PC-9 (cell line): ENCODE results near the gene TGFBI. TPM values are rescaled to one million over a fixed set of nuclear protein-coding genes. Genes with fewer than 3 reads are reported as not detected.

Experiments
- BruUV-seq: library from RNA; stranded (reverse); fragments of 400-500 nt; replicated peaks from 2 replicates; lab custom pipeline; 2021; lab: Mats Ljungman, UMichigan
- CTCF ChIA-PET: fragments of 300-600 bp; sonication (Branson Sonifier 250); formaldehyde crosslinking; loops from one replicate; lab custom pipeline; 2022; ENCODE audit warnings: antibody characterized with exemption; lab: Charles Lee
- POLR2A ChIA-PET: fragments of 300-600 bp; sonication (Branson Sonifier 250); formaldehyde crosslinking; loops from one replicate; lab custom pipeline; 2022; ENCODE audit warnings: antibody characterized with exemption; ENCODE audit not compliant: unreplicated experiment; lab: Charles Lee
- DNase-seq, 2 experiments: peaks; one replicate each; pipeline versions ENCODE4 v3.0.0 to v3.0.0-alpha.2; 2015 to 2022; ENCODE audit warnings: mixed read lengths in 1 of 2
- H2AFZ ChIP-seq: fragments of 200-600 bp; sonication (generic); 2 replicates; pipeline ENCODE4 v1.8.1; 2017; ENCODE audit warnings: antibody characterized with exemption
- H3F3A ChIP-seq: fragments of 200-600 bp; sonication (generic); 2 replicates; pipeline ENCODE4 v1.8.1; 2017; ENCODE audit warnings: antibody characterized with exemption, mild to moderate bottlenecking, low read depth; ENCODE audit not compliant: insufficient read depth
- H3K27ac ChIP-seq: fragments of 200-600 bp; sonication (generic); 2 replicates; pipeline ENCODE4 v1.6.1; 2016; ENCODE audit warnings: mixed run types
- H3K27me3 ChIP-seq: fragments of 200-600 bp; sonication (generic); 2 replicates; pipeline ENCODE4 v1.6.1; 2016; ENCODE audit warnings: low read depth, mixed run types; ENCODE audit not compliant: insufficient read depth
- H3K36me3 ChIP-seq: fragments of 200-600 bp; sonication (generic); 2 replicates; pipeline ENCODE4 v1.6.1; 2016; ENCODE audit warnings: low read depth, mixed run types
- H3K4me1 ChIP-seq: fragments of 200-600 bp; sonication (generic); replicated peaks from 2 replicates; pipeline ENCODE4 v1.6.1; 2016; ENCODE audit warnings: mixed run types; ENCODE audit not compliant: insufficient read depth
- H3K4me2 ChIP-seq: fragments of 200-600 bp; sonication (generic); 2 replicates; pipeline ENCODE4 v1.6.1; 2017; ENCODE audit warnings: mixed run types
- H3K4me3 ChIP-seq: fragments of 200-600 bp; sonication (generic); 2 replicates; pipeline ENCODE4 v1.6.1; 2016; ENCODE audit warnings: mixed run types
- H3K79me2 ChIP-seq: fragments of 200-600 bp; sonication (generic); 2 replicates; pipeline ENCODE4 v1.6.1; 2017; ENCODE audit warnings: low read depth, mixed run types
- H3K9me2 ChIP-seq: fragments of 200-600 bp; sonication (generic); 2 replicates; pipeline ENCODE4 v1.8.1; 2017; ENCODE audit warnings: mild to moderate bottlenecking; ENCODE audit not compliant: insufficient read depth
- H3K9me3 ChIP-seq: fragments of 200-600 bp; sonication (generic); 2 replicates; pipeline ENCODE4 v1.8.1; 2016; ENCODE audit warnings: low read depth; ENCODE audit not compliant: insufficient read depth
- H4K20me1 ChIP-seq: fragments of 200-600 bp; sonication (generic); 2 replicates; pipeline ENCODE4 v1.8.1; 2017; ENCODE audit not compliant: insufficient read depth
- CTCF ChIP-seq: fragments of 200-600 bp; sonication (generic); conservative IDR thresholded peaks from 2 replicates; pipeline ENCODE4 v1.6.1; 2017; ENCODE audit warnings: mixed run types, antibody characterized with exemption, mild to moderate bottlenecking, moderate library complexity
- EZH2 ChIP-seq: fragments of 200-600 bp; sonication (generic); IDR thresholded peaks from 2 replicates; pipeline ENCODE4 v1.8.0; 2017; ENCODE audit warnings: antibody characterized with exemption, low read depth
- intact Hi-C: fragments of 100-400 bp; cut with micrococcal nuclease; formaldehyde crosslinking; loops from one replicate; pipeline ENCODE4 v1.10.0; 2022; ENCODE audit not compliant: unreplicated experiment
- total RNA-seq: library from RNA; stranded (reverse); gene quantifications from 2 replicates; pipeline ENCODE4 v1.2.3, GENCODE V29; 2021

The TGFBI gene
- total RNA-seq, 1 experiment from 2014 or later: 437 TPM

- peaks cover 15% of the 10 kb centered on the region; the same call in 1 of the 2 replicates for H3F3A ChIP-seq
- H3K36me3 ChIP-seq: peaks cover 11% of the 10 kb centered on the region; the same call in 1 of the 2 replicates
- no peaks in the 10 kb centered on the region for H3K9me3 ChIP-seq
- no peak overlapping the region for H2AFZ ChIP-seq
- H3K4me2 ChIP-seq: no peak overlapping the region
- intact Hi-C loops: no loop called here
- POLR2A ChIA-PET: no interaction called here
- no peak overlapping the region for H3K27ac ChIP-seq
- BruUV-seq: no TSS peak
- no peak overlapping the region for H3K4me3 ChIP-seq
- H3K9me2 ChIP-seq: no peaks in the 10 kb centered on the region
- H3K27me3 ChIP-seq: no peaks in the 10 kb centered on the region
- no peak for DNase-seq
- TF ChIP-seq EZH2 (no peak), CTCF (no peak)
- no peaks in the 10 kb centered on the region for H4K20me1 ChIP-seq
- CTCF ChIA-PET: no interaction called here
- H3K79me2 ChIP-seq: no peaks in the 10 kb centered on the region
- H3K4me1 ChIP-seq: peaks cover 16% of the 10 kb centered on the region
Measured at GRCh38 chr5:136047858-136048257, 19.1 kb downstream of the TGFBI start.

- CTCF ChIA-PET: no interaction called here
- intact Hi-C loops: no loop called here
- POLR2A ChIA-PET: no interaction called here
- Histone ChIP-seq H3K4me1 (peaks cover 25% of the 10 kb centered on the region), H4K20me1 (no peaks in the 10 kb centered on the region), H2AFZ (no peak overlapping the region), H3K4me3 (no peak overlapping the region), H3K36me3 (peaks cover 11% of the 10 kb centered on the region; the same call in 1 of the 2 replicates), H3K79me2 (no peaks in the 10 kb centered on the region), H3K4me2 (no peak overlapping the region), H3K9me2 (no peaks in the 10 kb centered on the region), H3K27me3 (no peaks in the 10 kb centered on the region), H3K9me3 (no peaks in the 10 kb centered on the region), H3F3A (peaks cover 23% of the 10 kb centered on the region; the same call in 1 of the 2 replicates), H3K27ac (no peak overlapping the region)
- no TSS peak for BruUV-seq
- DNase-seq: no peak
- TF ChIP-seq EZH2 (no peak), CTCF (no peak)
Measured at GRCh38 chr5:136048966-136049365, 20.2 kb downstream of the TGFBI start.

- Histone ChIP-seq H2AFZ (no peak overlapping the region), H3K36me3 (peaks cover 17% of the 10 kb centered on the region), H3K9me3 (no peaks in the 10 kb centered on the region), H3K27ac (peak overlapping the region; percentile 85), H3K79me2 (no peaks in the 10 kb centered on the region), H3K4me1 (peaks cover 36% of the 10 kb centered on the region), H4K20me1 (no peaks in the 10 kb centered on the region), H3K9me2 (no peaks in the 10 kb centered on the region), H3K27me3 (no peaks in the 10 kb centered on the region), H3K4me3 (no peak overlapping the region), H3K4me2 (no peak overlapping the region), H3F3A (peaks cover 28% of the 10 kb centered on the region; the same call in 1 of the 2 replicates)
- BruUV-seq: no TSS peak
- no peak for DNase-seq
- TF ChIP-seq CTCF (no peak), EZH2 (no peak)
- ChIA-PET POLR2A (no interaction called here), CTCF (no interaction called here)
- intact Hi-C loops: loop anchor here (2.0 to 5.0 kb wide), 3 partner anchors 23 to 75 kb away; partner anchors contain the start of gene TGFBI
Measured at GRCh38 chr5:136051486-136052220, 22.9 kb downstream of the TGFBI start.
